T1000 (cell line): ENCODE results near the gene CEMIP.
"Not testable (repeated sequence)": the region's sequence is repeated elsewhere in the genome, so short reads cannot be mapped to it uniquely, and the experiment has no call there.

Source experiments
- DNase-seq: peaks from one replicate; lab custom pipeline; 2025; ENCODE audit warnings: mixed read lengths; lab: John Stamatoyannopoulos, UW

CEMIP gene

DNA sequence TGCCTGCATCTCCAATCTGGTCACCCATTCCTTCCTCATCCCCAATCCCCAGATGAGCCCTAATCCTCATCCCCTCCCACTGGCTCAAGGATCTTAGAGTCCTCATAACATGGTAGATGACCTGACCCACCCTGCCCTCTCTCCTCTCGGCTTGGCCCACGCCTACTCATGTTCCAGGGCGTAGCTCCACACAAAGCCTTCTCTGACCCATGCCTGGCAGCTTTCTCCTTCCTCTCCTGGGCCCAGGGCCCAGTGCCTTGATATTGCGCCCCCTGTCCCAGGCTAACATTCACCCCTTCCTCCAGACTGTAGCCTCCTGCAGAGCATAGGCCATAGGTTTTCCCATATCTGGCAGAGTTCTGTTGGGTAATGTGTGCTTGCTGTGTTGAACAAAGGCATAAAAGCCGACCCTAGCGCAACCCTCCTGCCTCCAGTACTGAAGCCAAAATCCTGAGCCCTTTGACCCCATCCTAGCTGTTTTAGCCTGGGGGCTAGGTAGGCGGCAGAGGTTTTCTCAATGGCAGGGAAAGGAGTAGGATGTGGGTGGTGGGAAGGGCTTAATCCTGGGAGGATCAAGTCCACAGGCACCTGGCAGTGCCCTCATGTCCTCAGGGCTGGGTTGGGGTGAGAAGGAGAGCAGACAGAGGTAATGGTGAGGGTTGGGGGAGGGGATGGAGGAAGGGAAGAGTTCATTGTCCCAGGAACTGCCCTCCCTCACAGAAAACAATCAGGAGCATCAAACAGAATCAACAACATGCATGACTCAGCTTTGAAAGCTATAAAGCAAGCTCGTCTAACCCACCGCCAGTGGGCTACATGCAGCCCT is 175.0 kb downstream of the CEMIP start:
- DNase-seq: no peak

DNA sequence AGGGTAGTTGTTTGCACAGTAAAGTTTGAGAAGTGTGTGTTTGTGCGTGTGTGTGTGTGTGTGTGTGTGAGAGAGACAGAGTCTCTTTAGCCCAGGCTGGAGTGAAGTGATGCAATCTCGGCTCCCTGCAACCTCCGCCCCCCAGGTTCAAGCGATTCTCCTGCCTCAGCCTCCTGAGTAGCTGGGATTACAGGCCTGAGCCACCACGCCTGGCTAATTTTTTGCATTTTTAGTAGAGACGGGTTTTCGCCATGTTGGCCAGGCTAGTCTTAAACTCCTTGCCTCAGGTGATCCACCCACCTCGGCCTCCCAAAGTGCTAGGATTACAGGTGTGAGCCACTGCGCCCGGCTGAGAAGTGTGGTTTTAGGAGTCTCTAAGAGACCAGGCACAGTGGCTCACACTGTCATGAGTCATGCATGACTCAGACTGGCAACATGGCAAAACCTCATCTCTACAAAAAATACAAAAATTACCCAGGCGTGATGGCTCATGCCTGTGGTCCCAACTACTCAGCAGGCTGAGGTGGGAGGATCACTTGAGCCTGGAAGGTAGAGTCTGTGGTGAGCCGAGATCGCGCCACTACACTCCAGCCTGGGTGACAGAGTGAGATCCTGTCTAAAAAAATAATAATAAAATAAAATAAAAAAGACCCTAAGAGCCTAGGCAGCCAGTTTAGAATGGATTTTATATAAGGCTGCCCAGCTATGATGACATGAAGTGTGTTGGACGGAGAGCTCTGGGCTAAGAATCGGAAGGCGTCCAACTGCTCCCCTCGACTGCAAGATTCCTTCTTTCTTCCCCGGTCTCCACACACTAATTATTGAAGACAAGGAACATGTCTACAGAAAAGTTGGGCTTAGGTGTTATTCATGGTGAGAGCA is 176.6 kb downstream of the CEMIP start:
- DNase-seq: peak; percentile 77

DNA sequence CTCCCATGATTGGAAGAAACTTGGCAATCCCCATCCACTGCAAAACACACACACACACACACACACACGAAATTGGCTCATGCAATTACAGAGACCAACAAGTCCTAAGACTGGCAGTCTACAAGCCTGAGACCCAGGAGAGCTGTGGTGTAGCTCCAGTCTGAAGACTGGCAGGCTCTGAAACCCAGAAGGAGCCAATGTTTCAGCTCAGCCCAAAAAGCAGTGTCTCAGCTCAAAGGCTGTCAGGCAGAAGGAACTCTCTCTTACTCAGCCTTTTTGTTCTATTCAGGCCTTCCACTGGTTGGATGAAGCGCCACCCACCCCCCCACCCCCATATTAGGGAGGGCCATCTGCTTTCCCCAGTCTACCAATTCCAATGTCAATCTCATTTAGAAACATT is 178.4 kb downstream of the CEMIP start:
- no peak for DNase-seq

DNA sequence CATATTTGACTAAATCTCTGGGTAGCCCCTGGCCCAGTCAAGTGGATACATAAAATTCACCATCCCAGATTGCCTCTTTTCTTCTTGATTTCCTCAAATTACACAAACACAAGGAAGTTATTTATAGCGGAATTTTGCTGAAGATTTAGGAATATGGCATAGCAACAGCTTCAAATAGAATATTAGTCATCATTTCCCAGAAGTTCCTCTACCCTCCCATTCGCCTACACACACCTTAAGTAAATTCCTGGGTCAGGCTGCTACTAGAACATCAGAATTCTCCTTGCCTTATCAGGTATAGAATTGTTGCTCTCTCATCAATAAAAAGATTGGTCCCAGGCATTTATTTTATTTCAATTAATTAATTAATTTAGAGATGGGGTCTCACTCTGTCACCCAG is 178.8 kb downstream of the CEMIP start:
- DNase-seq: no peak

DNA sequence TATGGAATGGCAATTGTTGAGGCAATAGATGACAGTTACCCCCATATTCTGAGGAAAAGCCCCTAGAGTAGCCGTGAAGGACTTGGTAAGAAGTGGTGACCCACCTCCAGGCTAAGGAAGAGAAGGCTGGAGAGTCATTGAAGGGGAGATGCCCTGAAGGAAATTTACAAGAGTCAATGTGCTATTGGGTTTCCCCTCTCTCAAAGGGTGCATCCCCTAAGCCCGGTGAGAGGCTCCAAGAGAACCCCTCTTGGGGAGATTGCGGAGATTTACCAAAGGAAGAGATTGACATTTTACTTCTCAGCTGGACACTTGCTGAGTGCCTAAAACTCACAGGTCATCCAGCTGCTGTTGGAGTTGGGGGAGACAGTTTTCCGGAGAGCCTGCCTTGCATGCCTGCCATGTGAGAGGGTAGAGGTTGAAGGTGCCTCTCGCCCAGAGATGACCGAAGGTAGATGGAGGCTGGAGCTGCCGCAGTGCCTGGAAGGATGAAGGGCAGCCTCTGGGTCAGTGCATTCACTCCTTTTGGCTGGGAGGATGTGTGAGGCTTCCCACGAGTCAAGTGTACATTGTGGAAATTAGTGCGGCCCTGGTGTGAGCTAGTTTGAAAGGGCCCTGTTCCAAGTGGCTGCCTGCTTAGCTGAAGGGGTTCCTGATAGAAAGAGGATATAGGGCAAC is 179.8 kb downstream of the CEMIP start:
- DNase-seq: no peak

DNA sequence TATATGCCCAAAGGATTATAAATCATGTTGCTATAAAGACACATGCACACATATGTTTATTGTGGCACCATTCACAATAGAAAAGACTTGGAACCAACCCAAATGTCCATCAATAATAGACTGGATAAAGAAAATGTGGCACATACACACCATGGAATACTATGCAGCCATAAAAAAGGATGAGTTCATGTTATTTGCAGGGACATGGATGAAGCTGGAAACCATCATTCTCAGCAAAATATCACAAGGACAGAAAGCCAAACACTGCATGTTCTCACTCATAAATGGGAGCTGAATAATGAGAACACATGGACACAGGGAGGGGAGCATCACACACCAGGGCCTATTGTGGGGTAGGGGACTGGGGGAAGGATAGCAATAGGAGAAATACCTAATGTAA is 186.3 kb downstream of the CEMIP start:
- not testable (repeated sequence) for DNase-seq

DNA sequence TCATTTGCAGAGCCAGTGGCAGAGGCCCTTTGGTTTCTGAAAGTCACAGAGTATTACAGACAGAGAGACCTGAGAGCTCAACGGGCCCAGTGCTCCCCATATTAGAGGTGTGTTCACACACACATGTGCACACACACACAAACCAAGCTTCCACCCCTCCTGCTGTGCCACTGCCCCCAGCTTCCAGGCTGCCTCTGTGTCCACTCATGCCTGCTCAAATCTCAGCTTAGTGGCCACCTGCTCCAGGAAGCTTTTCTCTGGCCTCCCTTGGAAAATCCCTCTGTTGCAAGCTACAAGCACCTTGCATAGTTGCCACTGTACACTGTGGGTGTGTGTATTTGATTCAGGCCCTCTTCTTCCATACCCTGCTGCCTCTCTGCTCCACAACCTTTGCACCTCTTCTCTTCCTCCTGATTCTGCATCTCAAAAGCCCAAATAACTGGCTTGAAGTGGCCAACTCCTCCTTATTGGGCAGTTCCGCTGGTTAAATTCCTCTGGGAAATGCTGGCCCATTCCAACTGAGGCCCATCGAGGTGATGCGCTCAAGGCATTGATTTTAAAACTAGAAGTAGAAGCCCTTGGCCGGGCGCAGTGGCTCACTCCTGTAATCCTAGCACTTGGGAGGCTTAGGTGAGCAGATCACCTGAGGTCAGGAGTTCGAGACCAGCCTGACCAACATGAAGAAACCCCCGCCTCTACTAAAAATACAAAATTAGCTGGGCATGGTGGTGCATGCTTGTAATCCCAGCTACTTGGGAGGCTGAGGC is 187.4 kb downstream of the CEMIP start:
- DNase-seq: no peak

DNA sequence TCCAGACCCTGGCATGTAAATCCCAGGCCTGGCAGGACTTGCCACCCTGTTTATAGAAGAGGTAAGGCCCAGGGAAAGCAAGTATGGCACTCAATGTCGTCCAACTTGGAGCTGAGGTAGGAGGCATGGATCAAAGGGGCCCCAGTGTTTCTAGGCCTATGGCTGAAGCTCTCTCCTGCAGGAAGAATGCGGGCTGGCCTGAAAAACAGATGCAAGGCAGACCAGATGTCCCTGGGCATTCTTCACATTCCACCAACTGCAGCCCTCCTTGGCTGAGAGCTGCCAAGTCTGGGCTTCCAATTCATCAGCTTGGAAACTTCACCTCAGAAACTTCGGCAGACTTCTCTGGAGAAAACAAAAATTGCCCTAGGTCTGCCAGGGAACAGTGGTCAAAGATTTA is 188.3 kb downstream of the CEMIP start:
- no peak for DNase-seq

DNA sequence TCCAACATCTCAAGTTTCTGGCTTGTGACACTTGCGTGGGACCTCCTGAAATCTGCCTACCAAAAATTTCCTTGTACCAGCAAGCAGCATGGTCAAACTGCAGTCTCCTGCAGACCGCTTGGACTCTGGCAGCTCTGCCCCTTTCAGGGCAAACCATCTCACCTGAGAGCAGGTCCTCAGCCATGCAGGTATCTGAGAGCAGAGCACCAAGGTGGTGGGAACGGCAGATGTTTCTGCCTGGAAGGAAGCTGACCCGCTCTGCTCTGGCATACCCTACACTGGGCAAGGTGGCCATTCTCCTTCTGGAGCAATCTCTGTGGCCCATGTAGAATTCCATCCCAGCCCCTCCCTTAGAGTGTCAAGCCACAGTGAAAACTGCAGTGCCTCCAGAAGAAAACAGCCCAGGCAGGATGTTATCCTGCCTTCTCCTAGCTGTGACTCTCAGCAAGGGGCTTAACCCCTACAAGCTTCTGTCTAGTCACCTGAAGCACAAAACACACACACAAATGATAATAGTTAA is 188.9 kb downstream of the CEMIP start:
- DNase-seq: no peak

DNA sequence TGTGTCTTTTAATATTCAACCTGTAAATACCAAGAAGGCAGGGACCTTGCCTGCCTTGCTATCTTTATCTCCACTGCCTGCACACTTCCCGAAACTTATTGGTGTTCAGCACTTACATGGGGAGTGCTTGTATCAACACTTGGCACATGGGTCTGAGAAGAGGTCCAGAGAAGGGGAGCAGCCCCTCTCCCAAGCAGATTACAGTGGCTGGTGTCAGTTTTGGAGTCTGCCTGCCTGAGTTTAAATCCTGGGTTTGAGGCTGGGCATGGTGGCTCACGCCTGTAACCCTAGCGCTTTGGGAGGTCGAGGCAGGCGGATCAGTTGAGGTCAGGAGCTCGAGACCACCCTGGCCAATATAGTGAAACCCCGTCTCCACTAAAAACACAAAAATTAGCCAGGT is 190.1 kb downstream of the CEMIP start:
- DNase-seq: no peak

DNA sequence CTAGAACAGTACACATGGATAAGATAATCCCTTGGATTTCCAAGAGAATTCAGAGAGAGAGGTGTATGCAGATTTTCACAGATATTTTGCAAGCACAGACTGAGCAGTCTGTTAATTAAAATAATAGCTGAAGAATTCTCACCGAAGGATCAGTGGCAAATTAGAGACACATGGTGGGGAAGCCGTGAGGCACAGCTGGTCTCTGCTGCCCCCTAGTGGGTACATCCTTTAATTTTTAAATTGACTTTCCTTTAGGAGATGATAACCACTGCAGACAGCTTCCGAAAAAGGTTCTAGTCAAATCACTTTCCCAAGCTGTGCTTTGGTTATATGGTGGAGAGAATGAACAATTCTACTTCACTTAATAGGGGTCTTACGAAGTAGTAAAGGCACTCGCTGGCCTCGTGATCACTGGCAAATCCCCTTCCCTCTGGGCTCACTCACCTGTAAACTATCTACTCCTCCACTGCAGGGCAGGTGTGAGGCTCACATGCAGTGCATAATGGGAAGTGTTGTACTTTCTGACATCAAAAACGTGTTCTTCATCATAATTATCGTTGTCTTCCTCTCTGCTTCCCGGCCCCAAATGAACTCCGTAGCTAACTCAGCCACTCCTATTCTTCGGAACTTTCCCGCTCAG is 191.0 kb downstream of the CEMIP start:
- DNase-seq: peak; percentile 13

DNA sequence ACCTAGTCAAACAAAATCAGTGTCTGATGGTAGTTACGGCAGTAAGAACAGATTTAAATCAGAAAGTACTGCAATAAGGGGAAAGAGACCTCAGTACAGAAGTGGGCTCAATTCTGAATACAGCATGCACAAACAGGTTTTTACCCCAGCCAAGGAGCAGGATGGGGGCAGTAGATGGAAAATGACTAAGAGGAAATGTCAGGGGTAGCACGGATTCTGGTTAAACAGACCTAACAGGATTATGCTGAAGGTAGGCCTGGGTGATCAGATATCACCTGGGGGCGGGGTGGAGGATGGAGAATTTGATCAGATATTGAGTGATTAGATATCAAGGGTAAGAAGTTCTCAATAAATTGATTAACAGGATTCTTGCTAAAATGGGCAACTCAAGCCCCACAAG is 191.5 kb downstream of the CEMIP start:
- no peak for DNase-seq

DNA sequence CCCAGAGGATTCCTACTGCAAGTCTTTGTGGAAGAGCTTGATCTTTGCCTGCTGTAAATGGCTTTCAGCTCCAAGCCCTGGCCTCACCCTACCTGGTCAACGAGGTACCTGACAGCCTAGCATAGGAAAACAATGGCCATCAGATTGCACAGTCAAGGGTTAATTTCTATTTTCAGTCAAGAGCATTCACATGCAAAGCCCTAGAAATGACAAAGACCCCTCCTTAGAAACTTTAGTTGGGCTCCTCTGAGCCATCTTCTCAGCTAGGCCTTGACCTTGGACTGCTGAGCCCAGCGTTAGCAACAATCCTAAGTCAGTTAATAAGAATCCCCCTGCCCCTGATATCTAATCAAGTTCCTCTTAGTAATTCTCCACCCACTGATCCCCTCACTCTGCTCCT is 192.0 kb downstream of the CEMIP start:
- no peak for DNase-seq

DNA sequence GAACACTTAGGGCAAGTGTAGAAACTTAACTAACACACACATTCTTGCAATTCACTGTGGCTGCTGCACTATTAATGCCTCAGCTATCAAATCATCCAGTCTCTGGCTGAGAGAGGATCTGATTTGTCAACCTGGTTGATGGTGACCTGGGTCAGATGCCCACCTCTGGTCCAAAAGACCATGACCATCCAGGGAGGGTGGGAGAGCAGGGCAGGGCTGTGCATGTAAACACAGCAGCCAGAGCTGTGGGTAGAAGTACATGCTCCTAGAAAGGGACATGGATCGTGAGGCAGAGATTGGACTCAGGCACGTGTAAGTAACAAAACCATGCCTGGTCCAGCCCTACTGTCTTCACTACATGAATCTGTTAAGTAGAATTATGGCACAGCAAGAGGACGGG is 193.1 kb downstream of the CEMIP start:
- DNase-seq: no peak

DNA sequence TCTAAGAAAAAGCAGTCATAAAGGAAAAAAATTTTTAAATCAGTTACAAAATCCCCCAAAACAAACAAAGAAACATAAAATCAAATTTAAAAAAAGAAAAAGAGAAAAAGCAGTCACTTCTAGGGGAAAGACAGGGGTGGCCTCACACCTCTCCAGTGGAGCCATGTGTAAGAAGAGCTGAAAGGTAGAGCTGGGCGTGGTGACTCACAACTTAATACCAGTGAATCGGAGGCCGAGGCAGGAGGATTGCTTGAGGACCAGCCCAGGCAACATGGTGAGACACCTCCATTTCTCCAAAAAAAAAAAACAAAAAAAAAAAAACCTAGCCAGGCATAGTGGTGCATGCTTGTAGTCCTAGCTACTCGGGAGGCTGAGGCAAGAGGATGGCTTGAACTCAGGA is 195.7 kb downstream of the CEMIP start:
- no peak for DNase-seq

DNA sequence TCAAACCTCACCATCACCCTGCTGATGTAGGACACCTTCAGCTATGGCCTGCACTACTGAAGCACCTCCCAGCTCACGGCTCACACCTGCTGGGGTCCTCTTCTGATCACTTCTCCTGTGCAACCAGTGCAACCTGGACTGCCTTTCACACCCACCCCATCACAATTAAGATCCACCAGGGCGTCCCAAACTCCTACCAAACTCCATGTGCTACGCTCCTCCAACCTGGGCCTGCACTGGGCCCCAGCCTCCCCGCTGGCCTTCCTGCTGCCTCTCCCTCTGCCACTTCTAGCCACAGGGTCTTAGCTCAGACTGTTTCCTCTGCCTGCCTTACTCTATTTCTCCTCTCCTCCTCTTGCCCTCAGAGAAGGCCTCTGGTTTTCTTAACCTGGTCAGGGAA is 197.7 kb downstream of the CEMIP start:
- no peak for DNase-seq

DNA sequence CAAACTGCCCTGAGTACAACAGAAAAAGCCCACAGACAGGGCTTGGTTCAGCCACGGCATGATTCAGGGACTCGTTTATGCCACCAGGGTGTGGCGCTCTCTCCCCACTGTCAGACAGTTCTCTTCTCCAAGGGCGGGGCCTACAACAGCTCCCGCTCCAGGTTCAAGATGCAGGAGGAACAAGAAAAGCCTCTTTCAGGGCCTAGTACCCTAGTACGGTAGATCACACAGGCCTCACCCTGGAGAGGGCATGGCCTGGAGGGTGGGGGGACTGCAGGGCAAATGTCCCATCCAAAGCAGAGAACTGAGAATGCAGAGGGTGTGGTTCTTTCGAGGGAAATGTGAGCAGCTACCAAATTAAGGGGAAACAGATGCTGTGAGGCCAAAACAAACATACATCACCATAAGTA is 198.5 kb downstream of the CEMIP start:
- no peak for DNase-seq

DNA sequence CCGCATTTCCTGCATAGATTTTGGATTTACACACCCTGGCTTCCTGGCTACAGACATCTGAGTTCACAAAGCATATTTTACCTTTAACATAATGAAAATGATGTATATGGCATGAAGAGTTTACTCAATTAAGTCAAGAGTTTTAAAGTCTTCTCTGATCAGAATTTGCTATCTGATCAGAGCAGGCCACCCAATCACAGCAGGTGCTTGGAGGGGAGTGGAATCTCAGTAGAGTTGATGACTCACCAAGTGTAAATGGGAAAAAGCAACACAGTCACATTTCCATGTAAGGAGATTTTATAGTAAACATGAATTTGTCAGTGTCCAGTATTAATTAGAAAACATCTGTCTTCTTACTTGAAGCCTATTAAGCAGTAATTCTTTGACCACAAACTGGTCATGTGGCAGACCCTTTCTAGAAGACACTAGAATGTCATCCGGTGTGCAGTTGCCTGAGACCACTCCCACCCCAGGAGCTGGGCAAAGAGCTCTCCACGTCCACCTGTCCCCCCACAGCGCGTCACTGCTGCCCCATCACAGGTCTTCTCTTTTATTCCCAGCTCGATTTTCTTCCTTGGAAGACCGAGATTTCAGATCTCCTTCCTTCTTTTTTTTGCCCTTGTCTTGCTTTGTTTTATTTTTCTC is 199.6 kb downstream of the CEMIP start:
- DNase-seq: no peak

DNA sequence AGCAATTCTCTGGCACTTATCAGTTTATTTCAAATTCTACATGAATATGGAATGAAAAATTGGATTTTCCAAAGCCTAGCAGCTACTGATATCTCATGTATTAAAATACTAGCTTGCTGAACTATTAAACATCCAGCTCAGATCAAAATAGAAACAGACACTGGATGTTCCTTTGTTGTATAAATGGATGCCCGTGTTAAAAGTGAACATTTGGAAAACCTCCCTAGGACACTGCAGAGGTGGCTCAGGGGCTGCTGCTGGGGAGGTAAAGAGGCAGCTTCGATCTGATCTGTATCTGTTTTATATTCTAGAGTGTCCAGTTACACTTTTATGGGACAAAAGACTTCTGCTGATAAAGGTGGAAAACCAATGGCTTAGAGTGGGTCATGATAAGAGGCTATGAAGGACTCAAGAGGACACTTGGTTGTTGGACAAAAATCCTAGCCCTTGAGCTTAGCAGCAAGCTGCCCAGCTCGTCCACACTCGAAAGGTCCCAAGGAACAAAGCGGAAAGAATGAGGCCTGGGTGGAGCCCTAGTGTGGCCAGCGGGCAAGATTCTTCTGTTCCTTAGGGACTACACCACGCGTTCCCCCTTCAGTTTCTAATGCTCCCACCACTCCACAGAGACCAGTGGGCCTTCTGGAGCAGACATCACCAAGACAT is 200.5 kb downstream of the CEMIP start:
- DNase-seq: no peak

DNA sequence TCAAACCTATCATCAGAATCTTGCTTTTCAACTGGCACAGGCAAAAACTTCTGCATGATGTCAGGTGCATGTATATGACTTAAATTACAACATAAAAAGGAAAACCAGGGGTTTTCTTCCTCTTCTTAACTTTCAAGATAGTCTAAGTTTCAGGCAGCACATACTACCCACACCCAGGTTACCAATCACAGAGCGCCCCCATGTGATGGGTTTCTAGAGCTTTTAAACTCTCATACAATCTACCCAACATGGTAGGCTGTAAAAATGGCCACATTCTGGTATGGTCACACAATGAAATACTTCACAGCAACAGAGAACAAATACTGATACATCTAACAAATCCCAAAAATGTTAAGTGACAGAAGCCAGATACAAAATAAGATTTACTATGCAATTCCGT is 203.0 kb downstream of the CEMIP start:
- no peak for DNase-seq
